ENCODE measurements around the gene SRCIN1. TPM values are rescaled to one million over a fixed set of nuclear protein-coding genes. Genes with fewer than 3 reads are reported as not detected.

The SRCIN1 gene
- total RNA-seq, 2 donors from 2014 or later, result 2.8 to 5.9 TPM

GRCh38 chr17:38599398-38599856 lies 6.3 kb downstream of the SRCIN1 start:
- peak; percentile 71 for DNase-seq
- no peaks in the 10 kb centered on the region for H3K9me3 Mint-ChIP-seq
- peaks cover 42% of the 10 kb centered on the region for H3K4me1 Mint-ChIP-seq
- no peaks in the 10 kb centered on the region for H3K36me3 Mint-ChIP-seq (ENCODE audit: low read depth)
- peaks cover 5% of the 10 kb centered on the region for H3K27me3 ChIP-seq (ENCODE audit: control insufficient read depth, insufficient read depth, low read length, poor library complexity, severe bottlenecking)
- no peak for TF ChIP-seq CTCF (conservative IDR thresholded peaks at IDR 0.05)
- no peak overlapping the region for H3K27ac Mint-ChIP-seq
- H3K9ac ChIP-seq (ENCODE audit: extremely low read depth, low read length, poor library complexity, severe bottlenecking), result no peak overlapping the region
- no peak overlapping the region for H3K4me3 ChIP-seq (ENCODE audit: low read length)
- WGBS, 2 experiments (ENCODE audit: insufficient coverage in 1 of 2, insufficient read length in 1 of 2), result 56 to 69% methylated on average over 5 to 9 of the region's 9 CpGs
- no peak overlapping the region for H3K4me3 Mint-ChIP-seq
- no peaks in the 10 kb centered on the region for H3K9me3 ChIP-seq (ENCODE audit: control insufficient read depth, low read length)
- no peak overlapping the region for H3K27ac ChIP-seq (ENCODE audit: low read depth, low read length)
- peaks cover 51% of the 10 kb centered on the region for H3K27me3 Mint-ChIP-seq (ENCODE audit: insufficient read depth)
- H3K4me1 ChIP-seq (ENCODE audit: control insufficient read depth, insufficient read depth, low read length), result peaks cover 27% of the 10 kb centered on the region
- no peaks in the 10 kb centered on the region for H3K36me3 ChIP-seq (ENCODE audit: control insufficient read depth, insufficient read depth, low read length)

GRCh38 chr17:38598995-38599394 lies 6.8 kb downstream of the SRCIN1 start:
- Histone ChIP-seq H3K27ac (ENCODE audit: low read depth, low read length) (no peak overlapping the region), H3K4me3 (ENCODE audit: low read length) (no peak overlapping the region), H3K27me3 (ENCODE audit: control insufficient read depth, insufficient read depth, low read length, poor library complexity, severe bottlenecking) (peaks cover 5% of the 10 kb centered on the region), H3K36me3 (ENCODE audit: control insufficient read depth, insufficient read depth, low read length) (no peaks in the 10 kb centered on the region), H3K4me1 (ENCODE audit: control insufficient read depth, insufficient read depth, low read length) (peaks cover 27% of the 10 kb centered on the region), H3K9ac (ENCODE audit: extremely low read depth, low read length, poor library complexity, severe bottlenecking) (no peak overlapping the region), H3K9me3 (ENCODE audit: control insufficient read depth, low read length) (no peaks in the 10 kb centered on the region)
- peaks cover 42% of the 10 kb centered on the region for H3K4me1 Mint-ChIP-seq
- 50 to 91% methylated on average over 1 to 2 of the region's 3 CpGs for WGBS, 2 experiments (ENCODE audit: insufficient coverage in 1 of 2, insufficient read length in 1 of 2)
- TF ChIP-seq CTCF (conservative IDR thresholded peaks at IDR 0.05), result no peak
- H3K36me3 Mint-ChIP-seq (ENCODE audit: low read depth), result no peaks in the 10 kb centered on the region
- peaks cover 46% of the 10 kb centered on the region for H3K27me3 Mint-ChIP-seq (ENCODE audit: insufficient read depth)
- DNase-seq, result no peak
- no peaks in the 10 kb centered on the region for H3K9me3 Mint-ChIP-seq
- H3K4me3 Mint-ChIP-seq, result no peak overlapping the region
- H3K27ac Mint-ChIP-seq, result peak overlapping the region; percentile 81

GRCh38 chr17:38598536-38598935 lies 7.2 kb downstream of the SRCIN1 start:
- Mint-ChIP-seq H3K4me1 (peaks cover 39% of the 10 kb centered on the region), H3K9me3 (no peaks in the 10 kb centered on the region), H3K4me3 (no peak overlapping the region), H3K36me3 (ENCODE audit: low read depth) (no peaks in the 10 kb centered on the region), H3K27ac (peak overlapping the region; percentile 81), H3K27me3 (ENCODE audit: insufficient read depth) (peaks cover 42% of the 10 kb centered on the region)
- H3K4me1 ChIP-seq (ENCODE audit: control insufficient read depth, insufficient read depth, low read length), result peaks cover 27% of the 10 kb centered on the region
- H3K4me3 ChIP-seq (ENCODE audit: low read length), result no peak overlapping the region
- H3K27me3 ChIP-seq (ENCODE audit: control insufficient read depth, insufficient read depth, low read length, poor library complexity, severe bottlenecking), result peaks cover 5% of the 10 kb centered on the region
- H3K27ac ChIP-seq (ENCODE audit: low read depth, low read length), result no peak overlapping the region
- DNase-seq, result peak; percentile 99
- TF ChIP-seq CTCF (conservative IDR thresholded peaks at IDR 0.05), result no peak
- no peaks in the 10 kb centered on the region for H3K36me3 ChIP-seq (ENCODE audit: control insufficient read depth, insufficient read depth, low read length)
- 6 to 13% methylated on average over 1 to 4 of the region's 4 CpGs for WGBS, 2 experiments (ENCODE audit: insufficient coverage in 1 of 2, insufficient read length in 1 of 2)
- no peaks in the 10 kb centered on the region for H3K9me3 ChIP-seq (ENCODE audit: control insufficient read depth, low read length)
- H3K9ac ChIP-seq (ENCODE audit: extremely low read depth, low read length, poor library complexity, severe bottlenecking), result peak overlapping the region; percentile 42
